Skeletal muscle tissue (tissue), 4 donors: Measurements from ENCODE around the gene SNAPC2. TPM values are rescaled to one million over a fixed set of nuclear protein-coding genes. Genes with fewer than 3 reads are reported as not detected.
"Not testable (repeated sequence)": the region's sequence is repeated elsewhere in the genome, so short reads cannot be mapped to it uniquely, and the experiment has no call there.

ENCODE experiments used
- H3K27ac ChIP-seq: one replicate; pipeline ENCODE4 v1.7.0; 2013; ENCODE audit warnings: mild to moderate bottlenecking, low read depth, low read length, inconsistent platforms
- H3K27me3 ChIP-seq, 3 donors: one replicate each; pipeline ENCODE4 v1.7.0; 2013; ENCODE audit warnings: low read length in 3 of 3; ENCODE audit not compliant: control insufficient read depth in 3 of 3, insufficient read depth in 3 of 3
- H3K36me3 ChIP-seq, 3 donors: one replicate each; pipeline ENCODE4 v1.7.0; 2013; ENCODE audit warnings: low read length in 3 of 3; ENCODE audit not compliant: control insufficient read depth in 3 of 3, insufficient read depth in 3 of 3
- H3K4me1 ChIP-seq, 3 donors: one replicate each; pipeline ENCODE4 v1.7.0; 2013; ENCODE audit warnings: low read length in 3 of 3, mild to moderate bottlenecking in 3 of 3; ENCODE audit not compliant: control insufficient read depth in 3 of 3, insufficient read depth in 3 of 3
- H3K4me3 ChIP-seq, 3 donors: one replicate each; pipeline ENCODE4 v1.7.0; 2013; ENCODE audit warnings: low read length in 3 of 3
- H3K9ac ChIP-seq, 3 donors: one replicate each; pipeline ENCODE4 v1.7.0; 2013; ENCODE audit warnings: low read length in 3 of 3, mild to moderate bottlenecking in 3 of 3, moderate library complexity in 2 of 3, low read depth in 1 of 3
- H3K9me3 ChIP-seq, 3 donors: one replicate each; pipeline ENCODE4 v1.7.0; 2013; ENCODE audit warnings: low read length in 3 of 3; ENCODE audit not compliant: control insufficient read depth in 3 of 3
- total RNA-seq: library from RNA; depleted of rRNA; stranded (reverse); fragments of >200 nt; gene quantifications from one replicate; pipeline ENCODE4 v1.2.3, GENCODE V29; 2014
- donor health status: Osteomylitis.

Gene SNAPC2
- total RNA-seq, 1 donor from 2014 or later, result 6.3 TPM

- Histone ChIP-seq H3K27ac (no peak overlapping the region), H3K4me3 (no peak overlapping the region), H3K4me1 (peaks cover 21 to 27% (median 21%) of the 10 kb centered on the region in 3 donors), H3K27me3 (no peaks in the 10 kb centered on the region), H3K36me3 (no peaks in the 10 kb centered on the region), H3K9ac (no peak overlapping the region), H3K9me3 (no peaks in the 10 kb centered on the region)
These were observed 27.8 kb downstream of the SNAPC2 start for GRCh38 chr19:7947939-7948338.

GRCh38 chr19:7953060-7953459 is 32.9 kb downstream of the SNAPC2 start:
- Histone ChIP-seq H3K27ac (no peak overlapping the region), H3K9me3 (no peaks in the 10 kb centered on the region), H3K36me3 (peaks cover 0 to 2% (median 0%) of the 10 kb centered on the region in 3 donors), H3K9ac (peak overlapping the region in 1 of 3 donors; percentile 51), H3K4me1 (peaks cover 13 to 19% (median 14%) of the 10 kb centered on the region in 3 donors), H3K27me3 (no peaks in the 10 kb centered on the region), H3K4me3 (no peak overlapping the region)

DNA sequence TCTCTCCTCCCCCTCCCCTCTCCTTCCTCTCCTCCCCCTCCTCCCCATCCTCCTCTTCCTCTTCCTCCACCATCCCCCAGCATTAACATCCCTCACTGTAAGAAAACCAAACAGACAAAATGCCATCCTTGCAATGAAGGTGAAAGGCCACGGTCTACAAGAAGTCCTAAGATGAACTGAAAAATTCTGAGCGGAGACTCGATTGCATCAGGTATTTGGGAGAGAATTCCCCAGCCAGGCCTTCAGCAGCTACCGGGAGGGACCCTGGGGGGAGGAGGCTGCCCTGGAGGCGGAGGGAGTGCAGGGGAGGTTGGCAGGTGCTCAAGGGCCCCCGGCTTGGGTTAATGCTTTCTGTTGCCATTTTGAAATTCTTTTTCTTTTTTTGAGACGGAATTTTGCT is 33.4 kb downstream of the SNAPC2 start:
- Histone ChIP-seq H3K4me3 (no peak overlapping the region), H3K9me3 (no peaks in the 10 kb centered on the region), H3K27ac (no peak overlapping the region), H3K9ac (no peak overlapping the region), H3K27me3 (no peaks in the 10 kb centered on the region), H3K4me1 (peaks cover 13 to 19% (median 14%) of the 10 kb centered on the region in 3 donors), H3K36me3 (peaks cover 0 to 6% (median 3%) of the 10 kb centered on the region in 3 donors)

DNA sequence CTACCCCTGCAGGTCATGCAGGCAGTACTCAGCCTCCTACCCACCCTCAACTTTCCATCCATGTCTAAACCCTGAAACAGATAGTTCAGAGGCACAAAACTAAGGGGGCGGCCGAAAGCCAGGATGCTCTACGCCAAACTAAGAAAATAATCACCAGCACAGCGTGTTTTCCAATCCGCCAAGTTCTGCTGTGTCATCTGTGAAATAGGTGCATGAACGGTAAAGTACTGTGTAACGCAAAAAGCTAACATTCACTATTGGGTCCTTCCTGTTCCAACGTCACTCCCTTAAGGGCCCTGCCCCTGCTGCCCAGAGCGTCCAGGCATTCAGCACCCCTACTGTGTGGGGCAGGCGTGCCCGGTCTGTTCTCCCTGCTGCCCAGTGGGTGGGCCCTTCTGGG is 35.6 kb downstream of the SNAPC2 start:
- Histone ChIP-seq H3K9me3 (no peaks in the 10 kb centered on the region), H3K9ac (no peak overlapping the region), H3K36me3 (peaks cover 4 to 6% (median 6%) of the 10 kb centered on the region in 3 donors), H3K27me3 (no peaks in the 10 kb centered on the region), H3K27ac (no peak overlapping the region), H3K4me3 (no peak overlapping the region), H3K4me1 (peaks cover 13 to 19% (median 14%) of the 10 kb centered on the region in 3 donors)

GRCh38 chr19:7959211-7959610 is 39.1 kb downstream of the SNAPC2 start:
- Histone ChIP-seq H3K27me3 (no peaks in the 10 kb centered on the region), H3K9me3 (no peaks in the 10 kb centered on the region), H3K4me1 (no peaks in the 10 kb centered on the region), H3K36me3 (peaks cover 22 to 28% (median 25%) of the 10 kb centered on the region in 3 donors), H3K27ac (no peak overlapping the region), H3K9ac (no peak overlapping the region), H3K4me3 (no peak overlapping the region)

DNA sequence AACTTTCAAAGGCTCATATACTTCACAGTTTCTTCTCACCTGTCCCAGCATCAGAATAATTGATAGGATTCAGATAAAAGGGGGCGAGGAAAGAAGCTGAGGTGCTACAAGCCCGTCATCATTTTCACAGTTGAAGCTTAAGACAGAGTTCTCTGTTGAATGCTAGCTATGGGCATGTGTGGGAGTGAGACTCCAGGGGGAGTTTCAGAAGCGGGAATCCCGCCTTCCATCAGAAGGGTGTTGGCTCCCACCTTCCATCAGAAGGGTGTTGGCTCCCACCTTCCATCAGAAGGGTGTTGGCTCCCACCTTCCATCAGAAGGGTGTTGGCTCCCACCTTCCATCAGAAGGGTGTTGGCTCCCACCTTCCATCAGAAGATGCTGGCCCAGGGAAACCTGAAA is 40.9 kb downstream of the SNAPC2 start:
- not testable (repeated sequence) for H3K4me3 ChIP-seq, H3K27me3 ChIP-seq, H3K9ac ChIP-seq, H3K27ac ChIP-seq, H3K4me1 ChIP-seq, H3K9me3 ChIP-seq
- peaks cover 26 to 43% (median 30%) of the 10 kb centered on the region in 3 donors for H3K36me3 ChIP-seq

DNA sequence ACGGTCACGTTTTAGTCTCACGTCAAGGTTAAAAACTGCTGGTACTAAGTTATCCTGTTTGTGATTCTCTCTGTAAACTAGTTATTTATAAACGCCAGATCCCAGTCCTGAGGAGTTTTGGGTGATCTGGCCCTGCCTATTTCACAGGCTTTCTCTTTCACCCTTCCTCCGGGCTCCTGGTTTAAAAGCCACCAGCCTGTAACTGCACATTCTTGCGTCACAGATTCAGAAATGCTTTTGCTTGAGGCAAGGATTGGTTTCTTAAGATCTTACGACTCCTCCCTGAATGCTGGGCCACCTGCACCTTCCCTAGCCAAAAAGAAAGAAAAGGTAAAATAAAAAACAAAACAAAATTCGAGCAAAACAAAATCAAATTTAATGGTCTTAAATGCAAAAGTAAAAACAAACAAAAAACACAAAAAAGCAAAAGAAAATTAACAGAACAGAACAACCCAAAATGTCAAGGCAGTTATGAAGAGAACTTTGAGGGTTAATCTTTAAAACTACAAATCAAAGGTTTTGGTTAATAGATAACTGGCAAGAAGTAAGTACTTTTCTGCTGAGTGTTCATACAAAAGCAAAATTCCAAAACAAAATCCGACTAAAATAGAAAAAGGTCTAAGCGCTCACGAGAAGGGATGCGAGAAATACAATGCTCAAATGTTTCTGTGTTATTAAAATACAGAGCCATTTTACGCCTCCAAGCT is 41.9 kb downstream of the SNAPC2 start:
- Histone ChIP-seq H3K27me3 (no peaks in the 10 kb centered on the region), H3K4me1 (no peaks in the 10 kb centered on the region), H3K9me3 (no peaks in the 10 kb centered on the region), H3K27ac (no peak overlapping the region), H3K36me3 (peaks cover 33 to 53% (median 37%) of the 10 kb centered on the region in 3 donors), H3K9ac (no peak overlapping the region), H3K4me3 (no peak overlapping the region)

GRCh38 chr19:7962644-7963268 is 42.6 kb downstream of the SNAPC2 start:
- Histone ChIP-seq H3K27ac (no peak overlapping the region), H3K4me3 (no peak overlapping the region), H3K9ac (no peak overlapping the region), H3K9me3 (no peaks in the 10 kb centered on the region), H3K36me3 (peaks cover 40 to 59% (median 43%) of the 10 kb centered on the region in 3 donors), H3K4me1 (no peaks in the 10 kb centered on the region), H3K27me3 (no peaks in the 10 kb centered on the region)

DNA sequence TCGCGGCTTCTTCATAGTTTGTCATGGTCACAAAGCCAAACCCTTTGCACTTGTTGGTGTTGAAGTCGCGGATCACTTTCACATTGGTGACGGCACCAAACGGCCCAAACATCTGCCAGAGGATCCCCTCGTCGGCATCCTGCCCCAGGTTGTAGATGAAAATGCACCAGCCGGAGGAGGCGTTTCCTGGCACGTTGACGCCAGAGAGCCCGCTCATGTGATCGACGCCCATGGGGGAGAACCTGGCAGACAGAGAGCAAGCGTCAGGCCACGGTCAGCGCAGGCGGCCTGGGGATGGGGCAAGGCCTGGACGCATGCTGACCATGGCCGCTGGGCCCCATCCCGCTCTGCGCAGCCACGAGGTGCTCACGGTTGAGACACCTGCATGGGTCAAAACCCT is 43.4 kb downstream of the SNAPC2 start:
- no peaks in the 10 kb centered on the region for H3K27me3 ChIP-seq
- no peaks in the 10 kb centered on the region for H3K9me3 ChIP-seq
- no peaks in the 10 kb centered on the region for H3K4me1 ChIP-seq
- no peak overlapping the region for H3K27ac ChIP-seq
- no peak overlapping the region for H3K9ac ChIP-seq
- H3K4me3 ChIP-seq, result no peak overlapping the region
- H3K36me3 ChIP-seq, result peaks cover 44 to 59% (median 47%) of the 10 kb centered on the region in 3 donors

- peaks cover 52 to 64% (median 52%) of the 10 kb centered on the region in 3 donors for H3K36me3 ChIP-seq
- H3K27ac ChIP-seq, result no peak overlapping the region
- no peak overlapping the region for H3K4me3 ChIP-seq
These were observed 45.2 kb downstream of the SNAPC2 start for GRCh38 chr19:7965259-7965841.

More at GRCh38 chr19:7965259-7965841, 45.2 kb downstream of the SNAPC2 start:
- Histone ChIP-seq H3K9me3 (no peaks in the 10 kb centered on the region), H3K9ac (no peak overlapping the region), H3K27me3 (no peaks in the 10 kb centered on the region), H3K4me1 (no peaks in the 10 kb centered on the region)
